NCI-H2081 (cell line): ENCODE results near the gene SYNE1.

ENCODE experiments used
- DNase-seq, 2 experiments: peaks; one replicate each; lab custom pipeline; 2025; lab: John Stamatoyannopoulos, UW

Gene SYNE1

GRCh38 chr6:152420696-152421095, 216.5 kb downstream of the SYNE1 start:
- DNase-seq = no peak

GRCh38 chr6:152418551-152418950, 218.6 kb downstream of the SYNE1 start:
- DNase-seq = no peak

GRCh38 chr6:152416652-152417051, 220.5 kb downstream of the SYNE1 start:
- DNase-seq = no peak

- DNase-seq = no peak
These were observed 232.1 kb downstream of the SYNE1 start for GRCh38 chr6:152404936-152405595.

GRCh38 chr6:152404086-152404857, 232.9 kb downstream of the SYNE1 start:
- no peak for DNase-seq

GRCh38 chr6:152402791-152403190, 234.4 kb downstream of the SYNE1 start:
- no peak for DNase-seq

GRCh38 chr6:152401978-152402377, 235.2 kb downstream of the SYNE1 start:
- DNase-seq = no peak

- no peak for DNase-seq
These were observed 237.8 kb downstream of the SYNE1 start for GRCh38 chr6:152399399-152399798.

- no peak for DNase-seq
These were observed 238.2 kb downstream of the SYNE1 start for GRCh38 chr6:152398993-152399392.

- no peak for DNase-seq
These were observed 238.8 kb downstream of the SYNE1 start for GRCh38 chr6:152398316-152398715.

- DNase-seq = no peak
These were observed 242.9 kb downstream of the SYNE1 start for GRCh38 chr6:152394303-152394702.

GRCh38 chr6:152391179-152391880, 245.8 kb downstream of the SYNE1 start:
- DNase-seq = no peak

- no peak for DNase-seq
These were observed 250.1 kb downstream of the SYNE1 start for GRCh38 chr6:152387091-152387490.

GRCh38 chr6:152386131-152386530, 251.0 kb downstream of the SYNE1 start:
- DNase-seq = no peak

- DNase-seq = no peak
These were observed 255.9 kb downstream of the SYNE1 start for GRCh38 chr6:152380993-152381898.

GRCh38 chr6:152380351-152380767, 256.8 kb downstream of the SYNE1 start:
- no peak for DNase-seq

GRCh38 chr6:152379423-152379822, 257.7 kb downstream of the SYNE1 start:
- DNase-seq = no peak

GRCh38 chr6:152378169-152378568, 259.0 kb downstream of the SYNE1 start:
- no peak for DNase-seq

- no peak for DNase-seq
These were observed 262.0 kb downstream of the SYNE1 start for GRCh38 chr6:152375197-152375596.

- no peak for DNase-seq
These were observed 264.2 kb downstream of the SYNE1 start for GRCh38 chr6:152372945-152373344.

GRCh38 chr6:152371775-152372174, 265.4 kb downstream of the SYNE1 start:
- DNase-seq = no peak
